Caco-2 (cell line): ENCODE data around the gene GPR107. TPM values are rescaled to one million over a fixed set of nuclear protein-coding genes. Genes with fewer than 3 reads are reported as not detected.

ENCODE experiments used
- BruUV-seq: library from RNA; stranded (reverse); fragments of 400-500 nt; replicated peaks from 2 replicates; lab custom pipeline; 2021; lab: Mats Ljungman, UMichigan
- CTCF ChIA-PET: fragments of 300-600 bp; sonication (Branson Sonifier 250); formaldehyde crosslinking; loops from one replicate; lab custom pipeline; 2022; ENCODE audit warnings: antibody characterized with exemption; lab: Charles Lee
- POLR2A ChIA-PET: fragments of 300-600 bp; sonication (Branson Sonifier 250); formaldehyde crosslinking; loops from one replicate; lab custom pipeline; 2022; ENCODE audit warnings: antibody characterized with exemption; lab: Charles Lee
- DNase-seq, 2 experiments: peaks; one replicate each; pipeline versions ENCODE4 v3.0.0 to v3.0.0-alpha.2; 2020 to 2022
- H3K27me3 ChIP-seq: replicated peaks from 2 replicates; pipeline ENCODE4 v1.6.0; 2011; ENCODE audit warnings: low read length; ENCODE audit not compliant: control insufficient read depth, insufficient read depth
- H3K36me3 ChIP-seq: 2 replicates; pipeline ENCODE4 v1.5.1; 2011; ENCODE audit warnings: low read length; ENCODE audit not compliant: control insufficient read depth, insufficient read depth
- H3K4me1 ChIP-seq: fragments of 250-450 bp; sonication (Bioruptor Pico); 2 replicates; pipeline ENCODE4 v1.5.1; 2020; ENCODE audit warnings: mild to moderate bottlenecking
- H3K4me3 ChIP-seq: 2 replicates; pipeline ENCODE4 v1.5.1; 2011; ENCODE audit warnings: low read depth, mild to moderate bottlenecking, control low read depth, low read length
- H3K9me3 ChIP-seq: fragments of 250-450 bp; sonication (Bioruptor Pico); 2 replicates; pipeline ENCODE4 v1.5.1; 2020; ENCODE audit warnings: mild to moderate bottlenecking, moderate library complexity
- H3K27ac Mint-ChIP-seq: one replicate; pipeline ENCODE4 v1.8.0; 2022; ENCODE audit warnings: mixed read lengths; ENCODE audit not compliant: unreplicated experiment
- H3K27me3 Mint-ChIP-seq: one replicate; pipeline ENCODE4 v1.8.0; 2022; ENCODE audit warnings: mixed read lengths; ENCODE audit not compliant: insufficient read depth, unreplicated experiment
- H3K36me3 Mint-ChIP-seq: one replicate; pipeline ENCODE4 v1.8.0; 2022; ENCODE audit warnings: mild to moderate bottlenecking, mixed read lengths; ENCODE audit not compliant: insufficient read depth, unreplicated experiment
- H3K4me1 Mint-ChIP-seq: one replicate; pipeline ENCODE4 v1.8.0; 2022; ENCODE audit warnings: low read depth, mixed read lengths; ENCODE audit not compliant: unreplicated experiment
- H3K4me3 Mint-ChIP-seq: one replicate; pipeline ENCODE4 v1.8.0; 2022; ENCODE audit warnings: mild to moderate bottlenecking, moderate library complexity, mixed read lengths; ENCODE audit not compliant: unreplicated experiment
- H3K9me3 Mint-ChIP-seq: one replicate; pipeline ENCODE4 v1.8.0; 2022; ENCODE audit warnings: mixed read lengths; ENCODE audit not compliant: unreplicated experiment
- intact Hi-C: fragments of 100-400 bp; cut with micrococcal nuclease; formaldehyde crosslinking; loops from one replicate; pipeline ENCODE4 v1.10.0; 2022; ENCODE audit not compliant: unreplicated experiment
- total RNA-seq: library from RNA; stranded (reverse); gene quantifications from 2 replicates; pipeline ENCODE4 v1.2.3, GENCODE V29; 2022
- TF ChIP-seq, protein P1 (sequence below), 2 experiments: fragments of 200-600 bp in 1 of 2; IDR thresholded peaks; 1 replicate in 1 of 2; 2 replicates in 1 of 2; pipeline versions ENCODE4 v1.5.1 to v1.8.0; 2011 to 2022; ENCODE audit warnings: antibody characterized with exemption in 1 of 2, control low read depth in 1 of 2, inconsistent platforms in 1 of 2, low read depth in 1 of 2, low read length in 1 of 2, mild to moderate bottlenecking in 1 of 2, moderate library complexity in 1 of 2; ENCODE audit not compliant: insufficient read depth in 1 of 2, severe bottlenecking in 1 of 2, unreplicated experiment in 1 of 2

The GPR107 gene
- total RNA-seq, 1 experiment from 2014 or later, result 53.1 TPM

DNA sequence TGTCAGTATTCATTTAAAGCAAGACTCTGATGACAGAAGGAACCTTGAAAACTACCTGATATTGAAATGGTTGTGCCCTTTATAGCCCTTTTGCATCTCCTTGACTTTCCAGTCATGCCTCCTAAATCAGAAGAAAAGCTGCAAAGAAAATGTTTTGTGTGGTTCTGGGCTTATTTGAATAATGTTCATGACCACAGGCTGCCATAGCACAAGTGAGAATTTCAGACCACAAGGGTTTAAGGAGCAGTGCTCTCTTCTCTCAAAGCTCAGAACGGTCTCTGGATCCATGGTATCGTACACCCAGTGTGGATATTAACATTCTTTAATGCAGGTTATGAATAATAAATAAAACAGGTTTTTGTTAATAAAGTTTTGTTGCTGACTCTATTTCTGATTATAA lies 54.2 kb downstream of the GPR107 start:
- peaks cover 43% of the 10 kb centered on the region for H3K36me3 Mint-ChIP-seq

DNA sequence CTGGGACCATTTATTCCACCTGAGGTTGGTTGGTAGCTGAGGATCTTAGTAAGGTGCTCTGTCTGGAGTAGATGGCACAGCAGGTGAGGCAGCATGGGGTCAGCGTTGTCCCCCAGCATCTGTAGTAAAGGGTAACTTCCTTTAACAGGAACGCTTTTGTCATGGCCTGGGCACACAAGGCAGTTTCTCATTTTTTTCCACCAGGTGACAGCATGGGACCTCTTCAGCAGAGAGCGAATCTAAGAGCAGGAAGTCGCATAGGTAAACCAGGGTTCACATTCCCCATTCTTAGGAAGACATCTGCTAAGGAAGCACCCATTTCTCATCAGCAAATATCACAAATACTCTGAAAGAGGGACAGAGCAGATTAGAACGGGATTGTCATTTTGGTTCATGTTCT lies 56.5 kb downstream of the GPR107 start:
- Mint-ChIP-seq H3K4me3 (no peak overlapping the region), H3K4me1 (no peaks in the 10 kb centered on the region), H3K9me3 (no peaks in the 10 kb centered on the region), H3K36me3 (peaks cover 43% of the 10 kb centered on the region), H3K27me3 (no peaks in the 10 kb centered on the region), H3K27ac (no peak overlapping the region)
- intact Hi-C loops, result no loop called here
- no peaks in the 10 kb centered on the region for H3K4me1 ChIP-seq
- TF ChIP-seq, protein P1, sequence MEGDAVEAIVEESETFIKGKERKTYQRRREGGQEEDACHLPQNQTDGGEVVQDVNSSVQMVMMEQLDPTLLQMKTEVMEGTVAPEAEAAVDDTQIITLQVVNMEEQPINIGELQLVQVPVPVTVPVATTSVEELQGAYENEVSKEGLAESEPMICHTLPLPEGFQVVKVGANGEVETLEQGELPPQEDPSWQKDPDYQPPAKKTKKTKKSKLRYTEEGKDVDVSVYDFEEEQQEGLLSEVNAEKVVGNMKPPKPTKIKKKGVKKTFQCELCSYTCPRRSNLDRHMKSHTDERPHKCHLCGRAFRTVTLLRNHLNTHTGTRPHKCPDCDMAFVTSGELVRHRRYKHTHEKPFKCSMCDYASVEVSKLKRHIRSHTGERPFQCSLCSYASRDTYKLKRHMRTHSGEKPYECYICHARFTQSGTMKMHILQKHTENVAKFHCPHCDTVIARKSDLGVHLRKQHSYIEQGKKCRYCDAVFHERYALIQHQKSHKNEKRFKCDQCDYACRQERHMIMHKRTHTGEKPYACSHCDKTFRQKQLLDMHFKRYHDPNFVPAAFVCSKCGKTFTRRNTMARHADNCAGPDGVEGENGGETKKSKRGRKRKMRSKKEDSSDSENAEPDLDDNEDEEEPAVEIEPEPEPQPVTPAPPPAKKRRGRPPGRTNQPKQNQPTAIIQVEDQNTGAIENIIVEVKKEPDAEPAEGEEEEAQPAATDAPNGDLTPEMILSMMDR (IDR thresholded peaks at IDR 0.05; ENCODE audit: insufficient read depth in 1 of 2, low read depth in 1 of 2, low read length in 1 of 2, severe bottlenecking in 1 of 2, unreplicated experiment in 1 of 2), result no peak
- no peaks in the 10 kb centered on the region for H3K9me3 ChIP-seq
- no peak overlapping the region for H3K4me3 ChIP-seq
- DNase-seq, result no peak
- H3K36me3 ChIP-seq, result no peaks in the 10 kb centered on the region
- H3K27me3 ChIP-seq, result no peaks in the 10 kb centered on the region
- no TSS peak for BruUV-seq
- ChIA-PET POLR2A (no interaction called here), CTCF (no interaction called here)

More for the DNA sequence above, 54.2 kb downstream of the GPR107 start:
- ChIA-PET POLR2A (no interaction called here), CTCF (interaction anchor here (0.6 to 1.6 kb wide), 2 partner anchors 128 to 260 kb away, joined by 4 to 9 read pairs; no protein-coding TSS in a partner anchor)
- no TSS peak for BruUV-seq
- H3K36me3 ChIP-seq, result peaks cover 1% of the 10 kb centered on the region; the same call in 1 of the 2 replicates
- H3K4me3 ChIP-seq, result no peak overlapping the region
- intact Hi-C loops, result loop anchor here (1.0 to 5.0 kb wide), 3 partner anchors 79 to 235 kb away; no protein-coding TSS in a partner anchor
- no peaks in the 10 kb centered on the region for H3K9me3 ChIP-seq
- no peaks in the 10 kb centered on the region for H3K27me3 Mint-ChIP-seq
- no peaks in the 10 kb centered on the region for H3K9me3 Mint-ChIP-seq
- H3K4me1 Mint-ChIP-seq, result no peaks in the 10 kb centered on the region
- no peak overlapping the region for H3K4me3 Mint-ChIP-seq
- H3K27ac Mint-ChIP-seq, result no peak overlapping the region
- TF ChIP-seq, protein P1 (IDR thresholded peaks at IDR 0.05; ENCODE audit: insufficient read depth in 1 of 2, low read depth in 1 of 2, low read length in 1 of 2, severe bottlenecking in 1 of 2, unreplicated experiment in 1 of 2), result no peak
- no peaks in the 10 kb centered on the region for H3K4me1 ChIP-seq
- no peaks in the 10 kb centered on the region for H3K27me3 ChIP-seq
- no peak for DNase-seq

DNA sequence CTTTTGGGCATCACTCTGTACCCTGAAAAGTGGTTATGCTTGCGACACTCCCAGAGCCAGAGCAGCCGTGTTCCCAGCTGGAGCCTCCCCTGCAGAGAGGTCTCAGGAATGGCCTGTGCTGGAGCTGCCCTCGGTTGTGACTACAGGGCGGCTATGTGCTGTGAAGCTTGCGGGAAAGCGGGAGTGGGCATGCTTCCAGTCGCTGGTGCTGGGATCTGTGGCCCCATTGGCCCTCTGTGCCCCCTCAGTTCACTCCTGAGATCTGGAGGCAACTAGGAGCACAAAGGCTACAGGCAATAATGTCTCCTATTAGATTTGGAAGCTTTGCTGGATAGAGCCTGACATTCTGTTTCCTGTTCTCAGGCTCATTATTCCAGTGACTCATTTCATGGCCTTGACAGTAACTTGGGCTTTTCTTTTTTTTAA lies 56.9 kb downstream of the GPR107 start:
- no TSS peak for BruUV-seq
- H3K27me3 ChIP-seq, result no peaks in the 10 kb centered on the region
- CTCF ChIA-PET, result no interaction called here
- H3K27me3 Mint-ChIP-seq, result no peaks in the 10 kb centered on the region
- no peaks in the 10 kb centered on the region for H3K4me1 ChIP-seq
- POLR2A ChIA-PET, result no interaction called here
- H3K4me1 Mint-ChIP-seq, result no peaks in the 10 kb centered on the region
- H3K9me3 ChIP-seq, result no peaks in the 10 kb centered on the region
- intact Hi-C loops, result no loop called here
- H3K36me3 Mint-ChIP-seq, result peaks cover 45% of the 10 kb centered on the region
- no peak overlapping the region for H3K27ac Mint-ChIP-seq
- TF ChIP-seq, protein P1 (IDR thresholded peaks at IDR 0.05; ENCODE audit: insufficient read depth in 1 of 2, low read depth in 1 of 2, low read length in 1 of 2, severe bottlenecking in 1 of 2, unreplicated experiment in 1 of 2), result no peak
- H3K4me3 ChIP-seq, result no peak overlapping the region
- H3K9me3 Mint-ChIP-seq, result no peaks in the 10 kb centered on the region
- no peaks in the 10 kb centered on the region for H3K36me3 ChIP-seq
- no peak for DNase-seq
- H3K4me3 Mint-ChIP-seq, result no peak overlapping the region
